ENCODE measurements around the gene NRL. TPM values are rescaled to one million over a fixed set of nuclear protein-coding genes. Genes with fewer than 3 reads are reported as not detected.

Gene NRL
- total and polyA plus RNA-seq, 2 donors (not counting 3 experiments of a cell fraction or from before 2014, with no cell fraction given) = 0.71 to 1.1 TPM

DNA sequence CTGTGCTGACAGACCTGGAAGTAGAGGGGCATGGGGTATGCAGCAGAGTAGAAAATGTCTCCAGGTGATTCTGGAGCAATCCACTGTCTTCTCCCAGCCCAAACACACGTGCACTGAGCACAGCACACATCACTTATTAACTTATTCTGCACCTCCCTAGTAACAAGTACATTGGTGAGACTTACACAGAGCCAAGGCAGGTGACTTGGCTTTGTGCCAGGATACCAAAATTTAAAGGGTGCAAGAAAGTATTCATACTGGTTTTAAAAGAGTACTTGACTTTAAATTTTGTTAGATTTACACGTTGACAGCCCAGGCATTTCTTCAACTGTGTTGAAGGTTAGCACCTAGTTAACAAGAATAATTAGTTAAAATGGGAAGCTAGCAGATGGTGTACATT, 74.1 kb downstream of the NRL start:
- no peak for TF ChIP-seq EZH2 (IDR thresholded peaks at IDR 0.05; ENCODE audit: borderline replicate concordance, low read depth, low read length, severe bottlenecking)
- TF ChIP-seq GATA2 (IDR thresholded peaks at IDR 0.05; ENCODE audit: insufficient read depth, insufficient read length, low read depth, low read length) = no peak
- no peak for TF ChIP-seq JUN (IDR thresholded peaks at IDR 0.05; ENCODE audit: borderline replicate concordance, insufficient read depth, insufficient read length, low read depth)
- TF ChIP-seq, protein P1, sequence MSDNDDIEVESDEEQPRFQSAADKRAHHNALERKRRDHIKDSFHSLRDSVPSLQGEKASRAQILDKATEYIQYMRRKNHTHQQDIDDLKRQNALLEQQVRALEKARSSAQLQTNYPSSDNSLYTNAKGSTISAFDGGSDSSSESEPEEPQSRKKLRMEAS (IDR thresholded peaks at IDR 0.05; ENCODE audit: insufficient read depth, insufficient read length) = no peak
- no peak for TF ChIP-seq FOS (IDR thresholded peaks at IDR 0.05; ENCODE audit: borderline replicate concordance, insufficient read depth, low read length)
- no peak for TF ChIP-seq POLR2A (IDR thresholded peaks at IDR 0.05; ENCODE audit: low read depth, low read length)

DNA sequence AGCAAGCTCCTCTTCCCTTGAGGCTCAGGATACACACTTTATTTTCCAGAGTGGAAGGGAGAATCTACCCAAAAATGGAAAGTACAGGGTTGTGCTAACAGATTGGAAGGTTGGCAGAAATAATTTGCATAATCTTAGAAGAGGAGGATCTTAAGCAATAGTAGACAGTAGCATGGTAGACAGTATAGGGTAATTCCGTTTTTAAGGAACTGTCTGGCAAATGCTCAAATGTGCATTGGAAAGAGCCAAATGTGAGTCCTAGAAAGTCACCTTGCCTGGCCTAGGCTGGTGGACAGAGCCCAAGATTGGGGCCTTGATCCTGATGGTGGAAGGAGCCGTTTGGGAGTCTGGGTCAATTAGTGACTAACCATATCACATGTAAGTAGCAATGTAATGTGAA, 76.1 kb downstream of the NRL start:
- H3K27ac ChIP-seq (ENCODE audit: insufficient read depth, low read depth, low read length) = no peak overlapping the region
- no peak for DNase-seq (ENCODE audit: low read depth, low spot score)
- ChIA-PET POLR2A (no interaction called here), CTCF (interaction anchor here (0.9 to 1.3 kb wide), 3 partner anchors 14 to 51 kb away, joined by 3 to 4 read pairs (median 3); no protein-coding TSS in a partner anchor)
- H3K4me1 ChIP-seq (ENCODE audit: control insufficient read depth, extremely low read depth, insufficient read depth, low read length) = no peaks in the 10 kb centered on the region
- no peak overlapping the region for H3K4me2 ChIP-seq (ENCODE audit: insufficient read depth, low read length)
- H3K36me3 ChIP-seq (ENCODE audit: control insufficient read depth in 2 of 2, extremely low read depth in 1 of 2, insufficient read depth in 2 of 2, low read length in 2 of 2) = no peaks in the 10 kb centered on the region
- FAIRE-seq = no peak
- intact Hi-C loops (cut with micrococcal nuclease) = loop anchor here (5.0 kb wide), 1 partner anchor 66 kb away; no protein-coding TSS in a partner anchor
- no TSS peak for BruUV-seq (replicated peaks)
- TF ChIP-seq, protein P2, sequence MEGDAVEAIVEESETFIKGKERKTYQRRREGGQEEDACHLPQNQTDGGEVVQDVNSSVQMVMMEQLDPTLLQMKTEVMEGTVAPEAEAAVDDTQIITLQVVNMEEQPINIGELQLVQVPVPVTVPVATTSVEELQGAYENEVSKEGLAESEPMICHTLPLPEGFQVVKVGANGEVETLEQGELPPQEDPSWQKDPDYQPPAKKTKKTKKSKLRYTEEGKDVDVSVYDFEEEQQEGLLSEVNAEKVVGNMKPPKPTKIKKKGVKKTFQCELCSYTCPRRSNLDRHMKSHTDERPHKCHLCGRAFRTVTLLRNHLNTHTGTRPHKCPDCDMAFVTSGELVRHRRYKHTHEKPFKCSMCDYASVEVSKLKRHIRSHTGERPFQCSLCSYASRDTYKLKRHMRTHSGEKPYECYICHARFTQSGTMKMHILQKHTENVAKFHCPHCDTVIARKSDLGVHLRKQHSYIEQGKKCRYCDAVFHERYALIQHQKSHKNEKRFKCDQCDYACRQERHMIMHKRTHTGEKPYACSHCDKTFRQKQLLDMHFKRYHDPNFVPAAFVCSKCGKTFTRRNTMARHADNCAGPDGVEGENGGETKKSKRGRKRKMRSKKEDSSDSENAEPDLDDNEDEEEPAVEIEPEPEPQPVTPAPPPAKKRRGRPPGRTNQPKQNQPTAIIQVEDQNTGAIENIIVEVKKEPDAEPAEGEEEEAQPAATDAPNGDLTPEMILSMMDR (IDR thresholded peaks at IDR 0.05; ENCODE audit: extremely low read depth in 1 of 2, insufficient read depth in 1 of 2, low read depth in 1 of 2, low read length in 2 of 2) = no peak
- TF ChIP-seq EZH2 (IDR thresholded peaks at IDR 0.05; ENCODE audit: borderline replicate concordance, low read depth, low read length, severe bottlenecking) = no peak
- TF ChIP-seq MYC (IDR thresholded peaks at IDR 0.05; ENCODE audit: low read depth, low read length) = no peak
- TF ChIP-seq GATA2 (IDR thresholded peaks at IDR 0.05; ENCODE audit: insufficient read depth, insufficient read length, low read depth, low read length) = no peak
- no peak for TF ChIP-seq POLR2A (IDR thresholded peaks at IDR 0.05; ENCODE audit: low read depth, low read length)
- TF ChIP-seq POLR2AphosphoS5 (IDR thresholded peaks at IDR 0.05; ENCODE audit: insufficient read depth, low read depth, low read length) = no peak
- TF ChIP-seq JUN (IDR thresholded peaks at IDR 0.05; ENCODE audit: borderline replicate concordance, insufficient read depth, insufficient read length, low read depth) = no peak
- TF ChIP-seq FOS (IDR thresholded peaks at IDR 0.05; ENCODE audit: borderline replicate concordance, insufficient read depth, low read length) = no peak
- H3K4me3 ChIP-seq (replicated peaks in 1 of 3; ENCODE audit: insufficient read depth in 1 of 3, low read depth in 1 of 3, low read length in 3 of 3) = no peak overlapping the region
- no peak overlapping the region for H3K9ac ChIP-seq (replicated peaks; ENCODE audit: extremely low read depth, insufficient read depth, low read length)
- H2AFZ ChIP-seq (ENCODE audit: low read depth, low read length) = no peak overlapping the region
- no peaks in the 10 kb centered on the region for H3K9me3 ChIP-seq (replicated peaks; ENCODE audit: control insufficient read depth, insufficient read depth, low read length)
- no peaks in the 10 kb centered on the region for H3K79me2 ChIP-seq (ENCODE audit: control insufficient read depth, insufficient read depth, low read length)
- H3K27me3 ChIP-seq (ENCODE audit: control insufficient read depth in 2 of 2, insufficient read depth in 2 of 2, low read length in 2 of 2) = no peaks in the 10 kb centered on the region
- no peaks in the 10 kb centered on the region for H4K20me1 ChIP-seq (replicated peaks; ENCODE audit: control insufficient read depth, extremely low read depth, insufficient read depth, low read length)
- no peaks in the 10 kb centered on the region for H3K9me1 ChIP-seq (replicated peaks; ENCODE audit: control insufficient read depth, extremely low read depth, insufficient read depth, low read length)
- dilution Hi-C loops (cut with MboI; ENCODE audit: extremely low pct_ligation_motif_present, low sequenced_read_pairs) = no loop called here

More for the DNA sequence above, 74.1 kb downstream of the NRL start:
- no peak overlapping the region for H3K27ac ChIP-seq (ENCODE audit: insufficient read depth, low read depth, low read length)
- H3K79me2 ChIP-seq (ENCODE audit: control insufficient read depth, insufficient read depth, low read length) = no peaks in the 10 kb centered on the region
- no peak for FAIRE-seq
- peaks cover 0 to 2% of the 10 kb centered on the region in 2 experiments for H3K27me3 ChIP-seq (ENCODE audit: control insufficient read depth in 2 of 2, insufficient read depth in 2 of 2, low read length in 2 of 2)
- intact Hi-C loops (cut with micrococcal nuclease) = no loop called here
- H3K4me2 ChIP-seq (ENCODE audit: insufficient read depth, low read length) = no peak overlapping the region
- H4K20me1 ChIP-seq (replicated peaks; ENCODE audit: control insufficient read depth, extremely low read depth, insufficient read depth, low read length) = no peaks in the 10 kb centered on the region
- ChIA-PET POLR2A (no interaction called here), CTCF (interaction anchor here (1.1 kb wide), 1 partner anchor 13 kb away, joined by 3 read pairs; no protein-coding TSS in a partner anchor)
- H3K4me1 ChIP-seq (ENCODE audit: control insufficient read depth, extremely low read depth, insufficient read depth, low read length) = no peaks in the 10 kb centered on the region
- no peak overlapping the region for H2AFZ ChIP-seq (ENCODE audit: low read depth, low read length)
- H3K4me3 ChIP-seq (replicated peaks in 1 of 3; ENCODE audit: insufficient read depth in 1 of 3, low read depth in 1 of 3, low read length in 3 of 3) = no peak overlapping the region
- BruUV-seq (replicated peaks) = no TSS peak
- dilution Hi-C loops (cut with MboI; ENCODE audit: extremely low pct_ligation_motif_present, low sequenced_read_pairs) = no loop called here
- no peaks in the 10 kb centered on the region for H3K36me3 ChIP-seq (ENCODE audit: control insufficient read depth in 2 of 2, extremely low read depth in 1 of 2, insufficient read depth in 2 of 2, low read length in 2 of 2)
- H3K9me3 ChIP-seq (replicated peaks; ENCODE audit: control insufficient read depth, insufficient read depth, low read length) = no peaks in the 10 kb centered on the region
- H3K9me1 ChIP-seq (replicated peaks; ENCODE audit: control insufficient read depth, extremely low read depth, insufficient read depth, low read length) = no peaks in the 10 kb centered on the region
- no peak for DNase-seq (ENCODE audit: low read depth, low spot score)
- no peak overlapping the region for H3K9ac ChIP-seq (replicated peaks; ENCODE audit: extremely low read depth, insufficient read depth, low read length)

All from endothelial cell of umbilical vein (primary cell).